Measurements from ENCODE around the gene H1-8.

The H1-8 gene

GRCh38 chr3:129575233-129575996, 32.4 kb downstream of the H1-8 start:
- H3K27me3 Mint-ChIP-seq (ENCODE audit: low read depth, poor library complexity) = peaks cover 6% of the 10 kb centered on the region
- H3K4me3 Mint-ChIP-seq = no peak overlapping the region
- H3K27ac Mint-ChIP-seq = no peak overlapping the region
- no peak for DNase-seq
- H3K4me1 Mint-ChIP-seq = peaks cover 5% of the 10 kb centered on the region
- no peaks in the 10 kb centered on the region for H3K36me3 Mint-ChIP-seq (ENCODE audit: low read depth)
- no peaks in the 10 kb centered on the region for H3K9me3 Mint-ChIP-seq
- no peak for TF ChIP-seq CTCF (IDR thresholded peaks at IDR 0.05)

- H3K4me1 Mint-ChIP-seq = peaks cover 5% of the 10 kb centered on the region
- DNase-seq = no peak
- H3K4me3 Mint-ChIP-seq = no peak overlapping the region
- no peaks in the 10 kb centered on the region for H3K9me3 Mint-ChIP-seq
- H3K27me3 Mint-ChIP-seq (ENCODE audit: low read depth, poor library complexity) = peaks cover 9% of the 10 kb centered on the region
- H3K27ac Mint-ChIP-seq = no peak overlapping the region
- no peak for TF ChIP-seq CTCF (IDR thresholded peaks at IDR 0.05)
- no peaks in the 10 kb centered on the region for H3K36me3 Mint-ChIP-seq (ENCODE audit: low read depth)
Measured at GRCh38 chr3:129575997-129576384, 33.0 kb downstream of the H1-8 start.

GRCh38 chr3:129576514-129577352, 33.8 kb downstream of the H1-8 start:
- DNase-seq = no peak
- H3K4me3 Mint-ChIP-seq = no peak overlapping the region

GRCh38 chr3:129577366-129577765, 34.4 kb downstream of the H1-8 start:
- DNase-seq = no peak
- TF ChIP-seq CTCF (IDR thresholded peaks at IDR 0.05) = no peak
- Mint-ChIP-seq H3K36me3 (ENCODE audit: low read depth) (no peaks in the 10 kb centered on the region), H3K27me3 (ENCODE audit: low read depth, poor library complexity) (peaks cover 7% of the 10 kb centered on the region), H3K9me3 (no peaks in the 10 kb centered on the region), H3K4me1 (peaks cover 5% of the 10 kb centered on the region), H3K27ac (no peak overlapping the region), H3K4me3 (no peak overlapping the region)

More at GRCh38 chr3:129576514-129577352, 33.8 kb downstream of the H1-8 start:
- Mint-ChIP-seq H3K9me3 (no peaks in the 10 kb centered on the region), H3K36me3 (ENCODE audit: low read depth) (no peaks in the 10 kb centered on the region), H3K27me3 (ENCODE audit: low read depth, poor library complexity) (peaks cover 9% of the 10 kb centered on the region), H3K4me1 (peaks cover 5% of the 10 kb centered on the region), H3K27ac (no peak overlapping the region)
- no peak for TF ChIP-seq CTCF (IDR thresholded peaks at IDR 0.05)

- no peak for DNase-seq
- no peak for TF ChIP-seq CTCF (IDR thresholded peaks at IDR 0.05)
Measured at GRCh38 chr3:129577925-129578786, 35.2 kb downstream of the H1-8 start.

More at GRCh38 chr3:129577925-129578786, 35.2 kb downstream of the H1-8 start:
- Mint-ChIP-seq H3K36me3 (ENCODE audit: low read depth) (no peaks in the 10 kb centered on the region), H3K27me3 (ENCODE audit: low read depth, poor library complexity) (peaks cover 7% of the 10 kb centered on the region), H3K27ac (no peak overlapping the region), H3K4me1 (peaks cover 5% of the 10 kb centered on the region), H3K4me3 (no peak overlapping the region), H3K9me3 (no peaks in the 10 kb centered on the region)
